Stimulated activated CD8-positive, alpha-beta memory T cell treated with anti-CD3 and anti-CD28 coated beads, Interleukin-12 subunit alpha, Interleukin-12 subunit beta, amount 100 ng/mL, for 24 hours (primary cell): ENCODE results near the gene LIN54.
"Not testable (repeated sequence)": the region's sequence is repeated elsewhere in the genome, so short reads cannot be mapped to it uniquely, and the experiment has no call there.

Experiments used
- DNase-seq: peaks from one replicate; pipeline ENCODE4 v3.0.0-alpha.2; 2020; ENCODE audit errors: extremely low read depth

The LIN54 gene

DNA sequence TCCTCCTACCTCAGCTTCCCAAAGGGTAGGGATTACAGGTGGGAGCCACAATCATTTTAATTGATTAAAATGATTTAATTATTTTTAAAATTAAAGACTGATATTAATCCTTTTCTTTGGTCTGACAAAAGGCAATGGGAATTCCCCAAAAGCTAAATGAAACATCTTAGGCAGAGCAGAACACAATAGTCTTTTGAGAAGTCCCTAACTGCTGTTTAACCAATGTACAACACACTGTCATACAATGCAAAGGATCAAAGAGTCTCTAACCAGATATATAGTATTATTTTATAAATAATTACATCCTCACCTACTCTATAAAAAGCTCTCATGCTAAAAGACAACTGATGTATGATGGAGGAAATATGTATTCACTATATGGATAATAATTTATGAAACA is 63.1 kb downstream of the LIN54 start:
- DNase-seq = no peak

DNA sequence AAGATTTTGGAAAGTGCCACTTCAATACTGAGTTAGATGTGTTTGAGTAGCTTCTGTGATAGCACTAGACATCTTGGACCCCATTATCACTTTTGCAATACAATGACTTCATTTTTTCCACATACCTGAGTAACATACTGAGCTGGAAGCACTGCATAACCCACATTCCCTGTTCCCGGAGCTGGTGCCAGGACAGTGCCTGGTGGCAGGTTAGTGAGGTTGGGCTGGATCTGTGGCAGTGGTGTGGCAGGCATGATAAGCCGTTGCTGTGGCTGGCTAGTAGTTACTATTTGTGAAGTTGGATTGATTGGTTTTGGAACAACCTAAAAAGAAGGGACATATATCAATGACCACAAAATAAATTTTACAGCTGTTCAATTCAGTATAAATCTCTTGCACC is 71.2 kb downstream of the LIN54 start:
- DNase-seq = no peak

DNA sequence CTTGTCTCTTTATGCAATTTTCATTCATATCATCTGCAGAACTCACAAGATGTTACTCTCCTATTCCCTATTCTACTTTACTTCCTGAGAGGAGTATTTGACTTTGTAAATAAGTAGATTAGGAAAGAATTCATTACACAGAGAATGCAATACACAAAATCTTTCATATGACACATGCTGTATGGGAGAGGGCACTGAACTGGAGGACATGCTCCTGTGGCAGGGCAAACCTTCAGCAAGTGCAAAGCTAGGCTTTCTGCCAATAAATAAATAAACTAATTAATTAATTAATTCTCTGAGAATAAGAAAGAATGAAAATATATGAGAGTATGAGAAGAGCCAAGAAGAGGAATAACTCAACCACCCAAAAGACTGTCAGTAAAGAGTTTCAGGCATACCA is 76.2 kb downstream of the LIN54 start:
- no peak for DNase-seq

DNA sequence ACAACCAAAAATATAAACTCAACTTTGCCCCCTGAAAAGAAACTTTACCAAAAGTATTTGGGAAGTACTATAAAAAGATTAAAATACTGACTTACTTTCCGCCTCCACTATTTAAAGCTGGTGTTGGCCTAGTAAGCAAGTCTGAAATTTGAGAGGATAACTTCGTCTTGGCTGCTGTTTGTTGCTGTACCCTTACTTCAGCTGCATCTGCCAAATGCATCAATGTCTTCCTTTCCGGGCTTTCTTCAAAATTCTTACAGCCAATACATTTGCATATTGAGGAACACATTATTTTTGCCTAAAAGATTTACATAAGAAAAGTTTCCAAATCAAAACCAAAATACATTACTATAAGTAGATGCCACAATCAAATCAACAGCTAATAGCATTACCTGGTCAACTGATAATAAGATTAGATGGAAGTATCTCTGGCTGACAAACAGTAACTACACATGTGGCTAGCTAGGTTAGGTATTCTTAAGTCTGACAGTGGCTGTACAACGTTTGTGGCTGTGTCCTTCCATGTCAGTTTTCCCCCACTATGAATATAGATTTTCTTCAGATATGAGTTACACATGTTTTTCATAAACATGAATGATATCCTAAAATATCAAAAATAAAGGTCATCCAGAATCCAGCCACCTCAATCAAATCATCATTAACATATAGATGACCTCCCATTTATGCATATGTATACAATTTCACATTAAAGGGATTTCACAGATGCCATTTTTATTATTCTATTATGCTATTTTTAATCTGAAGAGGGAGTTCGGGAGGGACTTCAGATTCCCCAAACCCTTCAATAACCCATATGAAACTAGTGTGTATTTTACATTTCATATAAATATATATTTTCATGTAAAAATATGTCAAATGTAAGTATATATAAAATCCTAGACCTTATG is 79.5 kb downstream of the LIN54 start:
- no peak for DNase-seq

DNA sequence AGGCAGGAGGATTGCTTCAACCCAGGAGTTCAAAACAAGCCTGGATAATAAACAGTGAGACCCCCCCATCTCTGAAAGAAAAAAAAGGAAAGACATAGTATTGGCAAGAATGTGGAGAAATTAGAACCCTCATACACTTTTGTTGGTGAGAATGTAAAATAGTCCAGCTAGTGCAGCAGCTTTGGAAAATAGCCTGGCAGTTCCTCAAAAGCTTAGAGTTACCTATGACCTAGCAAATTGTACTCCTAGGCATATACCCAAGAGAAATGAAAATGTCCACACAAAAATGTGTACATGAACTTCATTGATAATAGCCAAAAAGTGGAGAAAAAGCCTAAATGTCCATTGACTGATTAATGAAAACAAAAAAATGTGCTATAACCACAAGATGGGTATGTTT is 88.8 kb downstream of the LIN54 start:
- DNase-seq = no peak

DNA sequence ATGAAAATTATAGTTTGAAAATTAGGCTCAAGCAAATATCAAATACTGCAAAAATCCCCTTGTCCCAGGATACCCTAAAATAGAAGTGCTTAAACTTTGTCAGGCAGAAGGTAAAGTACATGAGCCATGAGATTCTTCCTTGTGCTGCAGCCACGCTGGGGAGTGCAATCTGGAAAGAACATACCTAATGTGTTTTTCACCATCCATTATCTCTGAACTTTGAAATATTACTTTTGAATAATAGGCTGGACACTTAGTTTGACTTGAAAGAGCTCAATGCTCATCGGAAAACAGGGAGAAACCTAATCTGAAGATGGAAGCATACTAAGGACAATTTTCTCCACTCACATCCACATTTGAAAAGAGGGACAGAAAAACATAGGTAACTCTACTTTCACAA is 91.2 kb downstream of the LIN54 start:
- DNase-seq = no peak

DNA sequence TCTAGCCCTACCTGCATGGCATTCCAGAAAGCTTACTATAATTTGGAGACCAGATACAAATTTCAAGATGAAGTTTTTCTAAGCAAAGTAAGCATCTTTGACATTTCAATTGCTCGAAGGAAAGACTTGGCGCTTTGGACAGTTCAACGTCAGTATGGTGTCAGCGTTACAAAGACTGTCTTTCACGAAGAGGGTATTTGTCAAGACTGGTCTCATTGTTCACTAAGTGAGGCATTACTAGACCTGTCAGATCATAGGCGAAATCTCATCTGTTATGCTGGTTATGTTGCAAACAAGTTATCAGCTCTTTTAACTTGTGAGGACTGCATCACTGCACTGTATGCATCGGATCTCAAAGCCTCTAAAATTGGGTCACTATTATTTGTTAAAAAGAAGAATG is 92.5 kb downstream of the LIN54 start:
- no peak for DNase-seq

DNA sequence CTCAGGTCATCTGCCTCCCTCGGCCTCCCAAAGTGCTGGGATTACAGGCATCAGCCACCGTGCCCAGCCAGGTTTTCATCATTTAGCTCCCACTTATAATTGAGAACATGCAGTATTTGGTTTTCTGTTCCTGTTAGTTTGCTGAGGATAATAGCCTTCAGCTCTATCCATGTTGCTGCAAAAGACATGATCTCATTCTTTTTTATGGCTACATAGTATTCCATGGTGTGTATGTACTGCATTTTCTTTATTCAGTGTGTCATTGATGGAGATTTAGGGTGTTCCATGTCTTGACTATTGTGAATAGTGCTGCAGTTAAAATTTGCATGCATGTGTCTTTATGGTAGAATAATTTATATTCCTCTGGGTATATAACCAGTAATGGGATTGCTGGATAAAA is 96.7 kb downstream of the LIN54 start:
- not testable (repeated sequence) for DNase-seq

DNA sequence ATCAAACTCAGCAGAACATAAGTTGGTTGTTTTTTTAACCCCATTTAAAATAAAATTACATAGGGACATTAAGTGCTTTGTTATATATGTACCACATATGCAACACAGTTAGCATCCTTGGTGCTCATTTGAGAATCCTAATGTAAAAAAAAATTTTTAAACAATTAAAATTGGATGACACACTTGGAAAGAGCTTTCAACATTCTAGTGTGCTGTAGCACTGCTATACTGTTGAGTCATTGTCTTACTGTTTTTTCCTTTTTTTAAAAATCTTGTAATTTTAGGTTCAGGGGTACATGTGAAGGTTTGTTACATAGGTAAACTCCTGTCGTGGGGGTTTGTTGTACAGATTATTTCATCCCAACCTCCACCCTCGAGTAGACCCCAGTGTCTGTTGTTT is 97.3 kb downstream of the LIN54 start:
- no peak for DNase-seq

DNA sequence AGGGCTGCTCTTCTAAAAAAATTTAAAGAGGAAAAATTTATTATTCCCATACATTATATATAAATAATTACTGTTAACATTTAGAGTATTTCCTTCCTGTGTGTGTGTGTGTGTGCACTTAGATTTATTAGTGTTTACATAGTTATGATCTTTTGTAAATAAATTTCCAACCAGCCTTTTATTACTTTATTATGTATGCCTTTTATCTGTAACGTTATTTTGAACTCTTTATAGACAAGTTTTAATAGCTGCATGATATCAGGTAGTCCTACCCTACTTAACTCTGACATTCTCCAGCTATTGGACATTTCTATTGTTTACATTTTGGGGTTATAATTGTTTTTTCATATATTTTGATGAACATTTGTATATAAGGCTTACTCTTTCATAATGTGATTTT is 101.3 kb downstream of the LIN54 start:
- no peak for DNase-seq

DNA sequence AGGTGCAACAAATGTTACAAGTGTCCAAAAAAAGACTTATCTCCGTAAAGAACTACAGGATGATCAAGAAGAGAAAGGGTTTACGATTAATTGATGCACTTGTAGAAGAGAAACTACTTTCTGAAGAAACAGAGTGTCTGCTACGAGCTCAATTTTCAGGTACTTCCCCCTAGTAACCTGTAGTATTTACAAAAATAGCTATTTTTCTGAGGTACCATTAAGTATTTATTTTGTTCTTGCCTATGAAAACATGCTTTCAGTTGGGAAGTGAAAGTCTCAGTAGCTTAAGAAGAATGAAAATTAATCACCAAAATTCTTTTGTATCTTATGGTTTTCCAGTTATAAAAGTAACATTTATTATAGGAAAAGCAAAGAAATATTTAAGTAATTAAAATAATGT is 104.2 kb downstream of the LIN54 start:
- no peak for DNase-seq

DNA sequence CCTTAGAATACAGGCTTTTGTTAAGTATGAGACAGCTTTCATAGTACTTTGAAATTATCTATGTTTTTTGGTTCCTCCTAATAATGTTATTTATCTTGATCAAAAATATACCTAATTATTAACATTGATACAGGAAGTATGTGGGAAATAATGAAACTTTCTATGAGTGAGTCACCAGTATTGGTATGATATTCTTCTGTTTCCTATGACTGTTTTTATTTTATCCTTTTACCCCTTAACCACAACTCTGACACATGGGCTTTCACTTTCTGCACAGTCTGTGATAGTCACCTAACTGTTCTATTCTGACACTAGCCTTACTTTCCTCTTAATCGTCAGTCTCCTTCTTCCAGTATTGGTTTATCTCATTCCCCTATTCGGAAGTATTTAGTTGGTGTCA is 105.4 kb downstream of the LIN54 start:
- no peak for DNase-seq

DNA sequence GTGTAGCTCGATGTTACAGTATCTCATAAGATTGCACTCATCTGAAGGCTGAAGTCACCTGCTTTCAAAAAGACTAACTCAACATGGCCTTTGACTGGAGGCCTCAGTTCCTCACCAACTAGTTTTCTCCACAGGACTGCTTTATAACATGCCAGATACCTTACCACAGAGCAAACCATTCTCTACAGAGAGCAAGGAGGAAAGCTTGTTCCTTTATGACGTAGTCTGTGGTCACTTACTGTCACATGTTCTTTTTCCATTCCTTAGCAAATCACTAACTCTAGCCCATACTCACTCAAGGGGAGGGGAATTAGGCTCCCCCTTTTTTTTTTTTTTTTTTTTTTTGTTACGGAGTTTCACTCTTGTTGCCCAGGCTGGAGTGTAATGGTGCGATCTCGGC is 106.9 kb downstream of the LIN54 start:
- DNase-seq = no peak

DNA sequence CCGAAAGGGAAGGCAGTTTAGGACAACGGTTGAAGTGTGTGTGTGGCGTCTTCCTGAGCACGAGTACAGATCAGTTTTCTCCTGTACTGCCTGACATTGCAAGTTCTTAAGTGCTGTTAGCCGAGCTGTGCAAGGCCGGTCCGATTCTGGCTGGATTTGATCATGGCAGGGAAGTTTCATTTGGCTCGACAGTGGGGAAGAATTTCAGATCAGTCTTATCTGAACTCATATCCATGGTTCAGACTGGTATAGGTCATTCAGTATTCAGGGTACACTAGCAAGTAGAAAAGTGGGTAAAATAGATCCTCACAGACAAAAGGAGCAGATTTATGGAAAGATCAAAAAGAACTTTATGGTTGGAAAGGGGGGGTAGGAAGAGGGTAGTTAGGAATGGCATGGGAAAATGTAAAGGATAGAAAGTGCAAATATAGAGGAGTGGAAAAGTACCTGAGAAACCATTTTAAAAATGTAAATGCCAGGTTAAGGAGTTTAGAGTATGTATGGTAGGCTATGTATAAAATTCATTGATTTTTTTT is 109.4 kb downstream of the LIN54 start:
- no peak for DNase-seq

DNA sequence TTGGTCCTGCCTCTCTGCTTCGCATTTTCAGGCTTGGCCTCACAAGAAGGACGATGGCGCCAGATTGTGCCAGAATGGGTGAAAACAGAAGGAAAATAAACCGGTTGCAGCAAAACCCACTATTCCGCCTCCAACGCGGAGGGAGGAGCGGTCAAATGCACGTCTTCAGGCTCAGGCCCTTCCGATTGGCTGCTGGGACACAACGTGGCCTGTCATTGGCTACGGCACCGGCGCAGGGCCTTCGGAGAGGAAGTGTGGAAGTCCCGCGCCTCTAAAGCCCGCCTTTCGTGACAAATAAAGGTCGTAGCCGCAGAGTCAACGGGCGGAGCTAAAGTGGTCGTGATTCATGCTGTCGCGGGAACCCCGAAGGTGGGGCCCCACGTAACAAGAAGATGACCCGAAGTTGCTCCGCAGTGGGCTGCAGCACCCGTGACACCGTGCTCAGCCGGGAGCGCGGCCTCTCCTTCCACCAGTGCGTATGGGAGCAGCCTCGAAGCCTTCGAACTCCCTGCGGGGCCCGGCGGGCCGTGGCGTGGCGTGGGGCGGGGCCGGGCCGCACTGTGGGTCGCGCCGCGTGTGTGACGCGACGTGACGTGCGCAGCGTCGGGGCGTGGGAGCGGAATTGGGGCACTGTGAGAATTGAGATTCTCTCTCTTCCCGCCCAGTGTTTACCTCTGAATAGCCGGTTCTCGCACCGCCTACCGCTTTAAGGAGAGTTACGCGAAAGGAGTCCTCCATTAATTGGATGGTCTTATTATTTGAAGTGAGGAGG is 110.0 kb downstream of the LIN54 start, which contains the start of gene THAP9:
TSS of gene THAP9 (plus strand) at position 325 of the 772 bp plus-strand sequence. CDS start at position 393, 68 bp downstream.
- peak; percentile 92 for DNase-seq

DNA sequence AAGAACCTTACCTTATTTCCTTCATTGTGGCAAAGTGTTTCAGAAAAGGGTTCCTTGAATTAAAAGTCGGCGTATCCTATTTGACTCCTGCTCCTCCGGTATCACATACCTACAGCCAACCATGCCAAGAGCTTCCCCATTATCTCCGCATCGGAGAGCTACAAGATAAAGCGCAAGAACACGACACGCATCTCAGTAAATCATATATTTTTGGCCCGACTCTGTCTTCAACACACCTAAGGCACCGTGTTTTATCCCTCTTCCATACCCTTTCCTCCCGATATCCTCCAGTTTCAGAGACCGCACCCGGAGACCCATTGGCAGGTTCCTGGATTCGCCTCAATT is 110.6 kb downstream of the LIN54 start:
- DNase-seq = no peak

DNA sequence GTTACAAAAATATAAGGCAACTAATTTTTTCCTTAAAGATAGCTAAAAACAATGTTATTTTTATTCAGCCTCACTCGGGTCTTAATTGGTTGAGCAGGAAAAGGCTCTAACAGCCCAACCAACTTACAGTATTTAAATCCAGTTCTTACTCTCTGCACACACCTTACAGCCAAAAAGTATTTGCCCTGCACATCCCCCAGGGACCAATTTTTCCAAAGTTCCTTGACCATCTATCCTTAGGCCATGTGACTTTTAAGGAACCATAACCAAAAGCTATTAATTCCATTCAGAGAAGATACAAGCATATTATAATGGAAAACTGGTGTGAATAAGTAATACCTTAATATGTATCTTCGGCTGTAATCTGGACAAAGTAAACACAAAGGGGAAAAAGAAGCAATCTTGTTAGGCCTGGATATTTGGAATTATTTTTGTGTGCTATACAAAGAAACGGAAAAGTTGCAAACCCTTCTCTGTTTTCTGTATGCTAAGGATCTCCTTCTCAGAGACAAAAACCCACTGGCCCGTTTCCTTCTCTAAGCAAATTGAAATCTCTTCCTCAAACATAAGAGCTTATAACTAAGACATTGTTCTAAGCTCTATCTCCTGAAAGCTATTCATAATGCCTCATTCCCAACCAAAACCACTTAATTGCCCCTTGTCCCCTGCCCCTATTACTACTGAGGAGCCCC is 111.1 kb downstream of the LIN54 start:
- DNase-seq = no peak

DNA sequence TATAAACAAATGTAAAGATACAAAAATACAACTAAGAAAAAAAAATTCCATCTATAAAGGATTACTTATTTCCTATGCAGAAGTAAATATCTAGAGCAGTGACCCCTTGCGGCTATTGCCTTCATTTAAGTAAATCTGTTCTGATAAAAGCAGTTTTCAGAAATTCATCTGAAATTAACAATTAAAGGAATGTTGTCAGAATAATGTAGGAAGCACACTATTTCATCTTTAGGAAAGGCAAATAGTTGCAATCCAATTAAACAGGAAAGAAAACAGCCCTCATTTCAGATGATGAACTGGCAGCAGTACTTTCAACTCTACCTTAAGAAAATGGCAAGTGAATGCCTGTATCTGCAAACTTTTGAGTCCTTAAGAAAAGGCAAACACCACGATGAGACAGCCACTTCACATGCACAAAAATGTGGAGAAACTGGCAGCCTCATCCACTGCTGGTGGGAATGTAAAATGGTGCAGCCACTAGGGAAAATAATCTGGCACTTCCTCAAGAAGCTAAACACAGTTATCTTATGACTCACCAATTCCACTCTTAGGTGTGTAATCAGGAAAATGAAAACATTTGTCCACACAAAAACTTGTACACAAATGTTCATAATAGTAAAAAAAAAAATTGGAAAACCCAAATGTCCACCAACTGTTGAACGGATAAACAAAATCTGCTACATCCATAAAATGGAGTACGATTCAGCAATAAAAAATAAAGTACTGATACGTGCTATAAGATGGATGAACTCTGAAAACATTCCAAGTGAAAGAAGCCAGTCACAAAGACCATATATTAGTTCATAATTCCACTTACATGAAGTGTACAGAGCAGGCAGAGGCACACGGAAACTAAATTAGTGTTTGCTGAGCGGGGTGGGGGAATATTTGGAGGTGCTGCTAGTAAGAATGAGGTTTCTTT is 112.0 kb downstream of the LIN54 start:
- no peak for DNase-seq

DNA sequence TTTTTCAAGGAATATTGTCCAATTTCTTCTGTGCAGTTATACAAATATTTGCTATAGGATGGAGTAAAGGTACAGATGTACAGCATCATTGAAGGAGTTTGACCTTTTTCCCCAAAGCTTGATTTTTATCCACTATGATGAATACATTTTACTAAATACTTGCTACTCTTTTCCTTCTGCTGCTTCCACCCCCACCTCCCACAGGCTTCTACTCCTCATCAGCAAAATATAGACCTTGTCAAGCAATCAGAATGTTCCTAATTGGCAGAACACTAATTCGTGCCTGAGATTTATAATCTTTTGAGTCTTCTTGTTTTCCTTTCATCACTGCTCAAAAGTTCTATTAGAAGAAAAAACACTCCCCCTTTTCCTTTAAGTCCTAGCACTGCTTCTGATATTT is 113.9 kb downstream of the LIN54 start:
- DNase-seq = no peak

DNA sequence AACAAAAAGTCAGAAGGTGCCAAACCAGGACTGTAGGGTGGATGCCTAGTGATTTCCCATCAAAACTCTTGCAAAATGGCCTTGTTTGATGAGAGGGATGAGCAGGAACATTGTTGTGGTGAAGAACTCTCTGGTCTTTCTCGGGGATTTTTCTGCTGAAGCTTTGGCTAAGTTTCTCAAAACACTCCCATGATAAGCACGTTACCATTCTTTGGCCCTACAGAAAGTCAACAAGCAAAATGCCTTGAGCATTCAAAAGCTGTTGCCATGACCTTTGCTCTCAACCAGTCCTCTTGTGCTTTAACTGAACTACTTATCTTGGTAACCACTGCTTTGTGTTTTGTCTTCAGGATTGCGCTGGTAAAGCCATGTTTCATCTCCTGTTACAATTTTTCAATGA is 116.7 kb downstream of the LIN54 start:
- DNase-seq = no peak

DNA sequence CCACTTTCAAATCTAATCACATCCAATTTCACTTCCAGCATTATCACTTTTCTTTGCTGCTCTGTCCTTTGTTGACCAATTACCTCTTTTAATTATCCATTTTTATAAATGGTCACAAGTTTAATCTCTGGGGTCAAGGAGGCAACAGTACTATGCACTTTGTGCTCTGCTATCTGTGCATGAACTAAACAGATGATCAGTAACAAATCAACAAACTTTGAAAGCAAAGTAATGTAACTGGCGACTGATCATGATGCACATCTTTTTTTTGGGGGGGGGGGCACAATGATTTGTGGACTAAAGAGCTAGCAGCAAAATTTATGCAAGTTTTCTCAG is 118.2 kb downstream of the LIN54 start:
- no peak for DNase-seq
